Pons (tissue), 1 donor: ENCODE results near the gene CISTR.
"Not testable (repeated sequence)": the region's sequence is repeated elsewhere in the genome, so short reads cannot be mapped to it uniquely, and the experiment has no call there.

ENCODE experiments used
- DNase-seq: peaks from one replicate; pipeline ENCODE4 v3.0.0-alpha.2; 2016; ENCODE audit warnings: low spot score

The CISTR gene

DNA sequence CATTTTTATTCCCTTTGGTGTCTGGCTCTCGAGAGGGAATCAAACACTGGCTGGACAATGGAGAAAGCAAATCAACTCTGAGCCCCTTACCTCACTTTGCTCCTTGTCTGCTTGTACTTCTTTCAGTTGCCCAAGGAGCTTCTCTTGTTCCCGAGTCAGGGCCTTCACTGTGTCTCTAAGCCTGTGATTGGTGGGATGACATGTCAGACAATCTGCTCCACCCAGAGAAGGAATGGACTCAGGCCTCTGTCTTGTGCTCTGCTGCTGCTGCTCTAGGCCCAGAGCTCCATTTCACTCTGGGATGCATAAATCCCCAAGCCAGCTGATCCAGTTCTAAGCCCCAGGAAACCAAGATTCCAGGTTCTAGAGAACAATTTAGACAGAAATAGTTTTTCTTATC, 32.1 kb downstream of the CISTR start:
- DNase-seq: no peak

DNA sequence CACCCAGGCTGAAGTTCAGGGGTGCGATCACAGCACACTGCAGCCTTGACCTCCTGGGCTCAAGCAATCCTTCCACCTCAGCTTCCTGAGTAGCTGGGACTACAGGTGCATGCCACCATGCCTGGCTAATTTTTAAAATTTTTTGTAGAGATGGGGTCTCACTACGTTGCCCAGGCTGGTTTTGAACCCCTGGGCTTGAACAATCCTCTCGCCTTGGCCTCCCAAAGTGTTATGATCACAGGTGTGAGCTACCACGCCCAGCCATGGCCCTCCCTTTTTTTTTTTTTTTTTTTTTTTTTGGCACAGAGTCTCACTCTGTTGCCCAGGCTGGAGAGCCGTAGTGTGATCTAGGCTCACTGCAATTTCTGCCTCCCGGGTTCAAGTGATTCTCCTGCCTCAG, 33.2 kb downstream of the CISTR start:
- not testable (repeated sequence) for DNase-seq

DNA sequence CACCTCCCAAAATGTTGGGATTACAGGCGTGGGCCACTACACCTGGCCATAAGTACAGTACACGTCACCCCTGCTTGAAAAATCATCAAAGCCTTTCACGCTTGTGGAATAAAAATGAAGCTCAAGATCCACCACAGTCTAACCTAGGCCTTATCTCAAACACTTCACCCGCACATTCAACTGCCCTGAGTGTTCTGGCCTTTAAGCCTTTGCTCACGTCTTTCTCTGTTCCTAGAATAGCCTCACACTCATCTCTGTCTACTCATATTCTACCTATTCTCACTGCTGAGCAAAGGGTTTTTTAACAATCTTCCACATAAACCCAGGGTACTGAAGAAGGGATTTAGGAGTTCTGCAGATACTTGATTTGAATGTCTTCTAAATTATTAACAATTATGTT, 34.5 kb downstream of the CISTR start:
- DNase-seq: no peak

DNA sequence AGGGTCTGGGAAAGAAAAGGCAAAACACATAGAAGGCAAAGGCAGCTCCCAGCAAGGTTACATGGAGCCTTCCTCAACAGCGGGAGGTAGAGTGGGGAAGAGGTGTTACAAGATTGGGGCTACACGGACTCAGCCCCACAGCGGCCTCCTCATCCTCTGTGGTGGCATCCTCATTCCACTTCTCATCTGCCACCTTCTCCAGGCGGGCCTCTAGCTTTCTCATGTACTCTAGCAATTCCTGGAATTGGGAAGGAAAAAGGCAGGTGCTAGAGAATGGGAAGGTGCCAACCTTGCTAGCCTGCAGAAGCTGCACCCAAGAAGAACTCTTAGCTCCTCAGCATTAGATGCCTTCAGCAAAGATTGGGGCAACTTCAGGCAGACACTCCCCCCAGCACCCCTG, 37.8 kb downstream of the CISTR start:
- no peak for DNase-seq

DNA sequence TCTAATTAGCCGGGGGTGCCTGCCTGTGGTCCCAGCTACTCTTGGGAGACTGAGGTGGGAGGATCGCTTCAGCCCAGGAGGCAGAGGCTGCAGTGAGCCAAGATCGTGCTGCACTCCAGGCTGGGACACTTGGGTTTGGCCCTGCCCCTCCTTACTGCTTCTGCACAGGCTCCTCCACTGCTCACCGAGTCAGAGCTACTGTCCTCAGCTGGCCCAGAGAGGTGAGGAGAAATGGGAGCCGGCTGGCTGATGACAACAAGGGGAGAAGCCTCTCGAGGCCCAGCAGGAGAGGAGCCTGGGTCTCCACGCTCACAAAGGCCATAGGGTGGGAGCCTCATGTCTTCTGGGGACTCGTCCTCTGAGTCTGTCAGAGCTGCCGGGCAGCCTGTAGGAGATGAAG, 38.3 kb downstream of the CISTR start:
- no peak for DNase-seq

DNA sequence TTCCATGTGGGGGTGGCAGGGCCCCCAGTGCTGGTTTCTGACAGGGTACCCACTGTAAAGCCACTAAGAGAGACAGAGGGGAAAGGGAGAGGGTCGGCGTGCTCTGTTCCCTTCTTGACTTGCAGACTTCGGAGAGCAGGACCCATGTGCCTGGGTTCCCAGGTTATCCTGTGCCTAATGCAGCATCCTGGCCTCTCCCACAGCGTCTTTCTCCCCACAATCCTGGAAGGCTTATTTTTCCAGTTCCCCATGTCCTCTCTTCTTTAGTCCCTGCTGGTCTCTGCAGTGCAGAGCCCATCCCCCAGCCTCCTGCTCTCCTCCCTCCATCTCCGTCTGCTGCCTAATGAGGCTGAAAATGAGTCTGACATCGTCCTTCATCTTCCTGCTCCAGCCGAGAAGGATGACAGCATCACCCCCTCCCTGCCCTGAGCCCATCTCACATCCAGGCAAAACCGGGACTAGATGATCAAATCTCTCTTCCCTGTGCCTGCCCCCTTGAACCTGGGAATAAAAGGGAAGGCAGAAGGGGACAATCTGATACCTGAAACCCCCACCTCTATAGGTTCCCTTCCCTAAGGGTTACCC, 39.6 kb downstream of the CISTR start:
- no peak for DNase-seq

DNA sequence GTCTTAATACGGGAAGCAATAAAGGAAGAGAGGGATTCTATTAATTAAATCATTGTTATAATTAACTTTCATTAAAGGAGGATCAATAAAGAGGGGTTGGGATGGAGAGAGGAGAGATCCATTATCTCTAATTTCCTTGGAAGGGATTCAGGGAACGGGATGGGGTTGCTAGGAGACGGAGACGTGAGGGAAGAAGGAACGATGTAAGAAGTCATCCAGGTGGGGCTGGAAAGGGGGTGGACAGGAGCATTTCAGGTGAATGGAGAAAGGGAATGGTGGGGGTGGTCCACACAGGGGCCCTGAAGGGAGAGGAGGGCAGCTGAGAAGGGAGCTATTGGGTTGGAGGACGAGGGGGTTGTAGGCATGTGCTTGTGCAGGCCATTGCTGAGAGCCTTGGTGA, 41.7 kb downstream of the CISTR start:
- DNase-seq: no peak

DNA sequence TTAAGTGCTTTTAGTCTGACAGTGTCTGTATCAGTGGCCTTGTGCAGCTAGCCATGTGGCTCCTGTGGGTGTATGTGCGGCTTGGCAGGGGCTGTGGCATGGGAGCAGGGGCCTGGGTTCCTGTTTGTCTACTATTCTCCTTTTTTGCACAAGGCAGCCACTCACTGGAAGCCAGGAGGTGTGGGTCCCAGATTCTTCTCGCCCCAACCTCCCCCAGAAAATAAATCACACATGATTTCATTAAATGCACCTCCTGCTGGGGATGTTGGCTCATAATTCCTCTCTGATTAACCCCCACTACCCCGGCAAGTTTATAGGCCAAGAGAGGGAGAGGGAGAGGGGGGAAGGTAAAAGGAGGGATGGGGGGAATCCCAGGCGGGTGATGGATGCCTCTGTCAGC, 42.1 kb downstream of the CISTR start:
- DNase-seq: no peak

DNA sequence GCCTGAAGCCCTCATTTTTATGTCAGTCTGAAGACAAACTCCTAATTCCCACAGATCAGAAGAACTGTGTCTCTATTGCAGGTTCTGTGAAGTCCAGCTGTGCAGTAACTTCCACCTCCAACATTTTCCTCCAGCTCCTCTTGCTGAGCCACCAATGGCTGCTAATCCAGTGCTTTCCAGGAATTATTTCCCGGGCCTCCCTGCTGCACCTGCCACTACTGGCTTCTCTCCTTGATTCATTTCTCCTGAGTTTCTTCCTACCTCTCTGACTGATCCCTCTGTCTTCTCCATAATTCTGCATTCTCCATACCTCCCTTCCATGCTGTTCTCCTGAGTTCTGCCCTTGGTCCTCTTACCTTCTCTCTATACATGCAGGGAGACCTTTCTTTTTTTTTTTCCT, 45.7 kb downstream of the CISTR start:
- DNase-seq: no peak

DNA sequence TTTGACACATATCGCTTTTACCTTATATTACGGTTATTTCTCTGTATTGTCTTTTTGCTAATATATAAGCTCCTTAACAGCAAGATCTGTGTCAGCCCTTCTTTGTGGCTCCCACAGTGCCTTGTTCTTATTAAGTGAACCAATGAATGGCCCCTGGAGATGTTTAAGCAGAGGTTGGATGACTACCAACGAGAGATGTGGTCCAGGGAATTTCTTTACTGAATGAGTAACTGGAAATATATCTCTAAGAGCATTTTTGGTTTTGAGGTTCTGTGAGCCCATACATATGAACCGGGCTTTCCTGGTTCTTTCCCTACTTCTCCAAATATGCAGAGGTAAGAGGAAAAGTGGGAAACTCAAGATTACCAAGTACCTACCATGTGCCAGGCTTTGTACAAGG, 48.0 kb downstream of the CISTR start:
- no peak for DNase-seq

DNA sequence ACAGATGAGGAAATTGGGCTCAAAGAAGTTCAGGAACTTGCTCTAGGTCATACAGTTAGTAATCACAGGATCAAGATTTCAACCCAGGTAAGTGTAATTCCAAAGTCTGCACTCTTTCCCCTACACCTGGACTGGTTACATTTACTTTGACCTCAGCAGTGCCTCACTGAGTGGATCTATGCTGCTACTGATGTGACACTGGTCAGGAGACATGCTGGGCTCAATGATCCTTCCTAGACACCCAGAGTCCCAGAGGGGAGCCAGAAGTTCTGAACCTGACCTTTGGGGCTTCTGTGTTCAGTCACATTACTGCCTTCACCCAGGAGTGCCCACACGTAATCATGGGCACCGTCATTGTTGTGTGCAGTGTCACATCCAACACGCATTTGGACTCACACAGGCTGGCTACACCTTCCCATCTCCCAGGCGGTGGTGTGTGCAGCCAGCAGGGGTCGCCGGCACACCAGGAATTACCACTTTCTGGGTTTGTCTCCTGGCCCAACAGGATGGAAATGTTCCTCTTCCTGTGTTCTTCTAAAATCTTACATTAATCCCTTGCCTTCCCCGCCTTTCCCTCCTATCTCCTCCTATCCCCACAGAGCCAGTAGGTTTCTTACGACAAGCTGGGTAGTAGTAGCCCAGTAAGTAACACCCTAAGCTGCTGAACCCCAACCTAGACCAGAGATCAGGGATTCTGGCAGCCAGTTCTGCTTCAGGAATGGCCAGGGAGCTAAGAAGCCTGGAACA, 50.1 kb downstream of the CISTR start:
- peak; percentile 58 for DNase-seq

DNA sequence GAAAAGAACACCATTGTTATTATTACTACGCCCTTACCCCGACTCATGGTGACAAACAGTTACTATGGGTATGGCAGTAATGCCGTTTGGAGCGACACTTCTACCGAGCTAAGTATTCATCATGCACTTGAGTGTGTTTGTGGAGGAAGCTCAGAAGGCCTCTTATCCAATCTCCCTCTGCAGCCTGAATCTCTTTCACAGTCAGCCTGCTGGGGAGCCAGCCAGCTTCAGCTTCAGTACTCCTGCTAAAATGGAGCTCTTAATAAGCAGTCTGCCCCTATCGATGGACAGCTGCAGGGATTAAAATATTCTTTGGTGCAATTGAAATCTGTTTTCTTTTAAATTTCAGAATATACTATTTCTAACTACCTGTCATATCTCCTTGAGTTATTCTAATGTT, 51.2 kb downstream of the CISTR start:
- DNase-seq: no peak

DNA sequence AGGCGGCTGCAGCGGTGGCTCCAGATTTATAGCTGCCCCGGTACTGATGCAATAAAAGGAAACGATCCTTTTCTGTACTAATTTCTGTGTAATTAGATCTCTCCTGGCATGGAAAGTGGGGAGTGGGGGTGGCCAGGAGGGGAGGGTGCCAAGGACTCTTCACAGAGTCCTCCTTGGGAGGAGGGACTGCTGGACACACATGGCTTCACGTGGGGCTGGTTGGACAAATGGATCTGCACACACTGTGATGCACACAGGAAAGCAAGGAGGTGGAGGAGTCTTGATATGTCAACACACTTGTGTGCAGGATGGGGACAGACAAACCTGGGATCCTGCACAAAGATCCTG, 52.1 kb downstream of the CISTR start:
- no peak for DNase-seq

DNA sequence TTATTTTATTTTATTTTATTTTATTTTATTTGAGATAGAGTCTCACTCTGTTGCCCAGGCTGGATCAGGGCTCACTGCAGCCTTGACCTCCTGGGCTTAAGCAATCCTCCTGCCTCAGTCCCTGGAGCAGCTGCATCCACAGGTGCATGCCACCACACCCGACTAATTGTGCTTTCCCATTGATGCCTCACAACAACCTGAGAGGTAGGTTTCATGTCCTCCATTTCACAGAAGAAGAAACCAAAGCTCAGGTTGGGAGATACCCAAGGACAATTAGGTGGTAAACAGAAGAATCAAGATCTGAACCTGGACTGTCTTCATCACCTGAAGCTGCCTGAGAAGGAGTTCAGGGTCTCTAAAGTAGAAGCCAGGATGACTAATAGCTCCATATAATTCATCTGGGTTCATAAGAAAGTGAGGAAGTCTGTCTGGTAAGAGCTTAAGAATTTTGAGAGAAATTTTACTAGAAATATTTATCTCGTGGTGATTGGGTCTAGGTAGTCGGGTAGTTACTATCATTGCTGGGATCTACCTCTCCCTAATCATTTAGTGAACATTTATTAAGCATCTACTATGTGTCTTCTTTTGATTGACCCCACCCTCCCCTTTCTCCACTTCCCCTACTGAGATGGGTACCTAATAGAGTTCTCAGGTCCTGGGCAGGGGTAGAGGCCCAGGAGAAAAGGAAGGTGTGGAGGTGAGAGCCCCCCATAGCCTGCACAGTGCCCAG, 52.7 kb downstream of the CISTR start:
- DNase-seq: no peak

DNA sequence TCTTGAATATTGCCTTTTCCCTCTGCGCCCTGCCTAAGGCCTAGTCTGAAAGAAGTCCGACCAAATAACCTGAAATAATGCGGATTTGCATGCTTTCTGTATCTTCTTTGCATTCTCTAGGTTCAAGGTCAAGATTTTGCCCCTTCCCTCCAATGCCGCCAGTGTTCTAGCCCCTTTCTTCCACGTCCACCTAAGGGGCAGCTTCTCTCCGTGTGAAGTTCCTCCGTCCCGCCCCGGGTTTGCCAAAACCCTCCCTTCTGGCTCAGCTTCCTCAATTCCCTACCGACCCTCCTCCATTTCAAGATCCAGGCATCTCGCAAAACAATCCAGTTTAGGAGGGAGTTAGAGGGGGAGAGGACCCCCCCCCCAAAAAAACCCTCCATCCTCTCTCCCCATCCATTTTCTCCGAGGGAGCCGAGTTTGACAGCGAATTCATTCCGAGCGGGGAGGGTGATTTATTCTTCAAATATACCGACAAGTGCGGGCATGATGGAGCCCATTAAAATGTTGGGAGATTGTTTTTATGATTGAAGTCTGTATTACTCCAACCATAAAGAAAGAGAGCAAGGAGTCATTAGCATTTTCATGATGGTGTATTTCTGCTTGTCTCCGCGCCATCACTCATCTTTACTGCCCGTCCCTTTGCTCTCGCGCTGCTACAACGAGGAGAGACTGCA, 55.0 kb downstream of the CISTR start:
- DNase-seq: no peak
